HepG2 (cell line): ENCODE results near the gene PSMG3. TPM values are rescaled to one million over a fixed set of nuclear protein-coding genes. Genes with fewer than 3 reads are reported as not detected.

Experiments used
- ARHGAP35 ChIP-seq: sonication (generic); formaldehyde crosslinking; IDR thresholded peaks from 2 replicates; pipeline ENCODE4 v1.9.0; 2022; ENCODE audit warnings: mild to moderate bottlenecking, inconsistent platforms, moderate library complexity, missing genetic modification reagents, borderline replicate concordance
- BRD4 ChIP-seq: sonication (generic); formaldehyde crosslinking; IDR thresholded peaks from 2 replicates; pipeline ENCODE4 v1.4.0; 2020; ENCODE audit warnings: missing genetic modification reagents
- GATAD1 ChIP-seq: IDR thresholded peaks from 2 replicates; pipeline ENCODE4 v1.6.1; 2016; ENCODE audit warnings: missing genetic modification reagents, missing compliant biosample characterization
- HMGXB3 ChIP-seq: sonication (generic); formaldehyde crosslinking; IDR thresholded peaks from 2 replicates; pipeline ENCODE4 v1.4.0; 2020; ENCODE audit warnings: missing genetic modification reagents, borderline replicate concordance
- HOXA3 ChIP-seq: sonication (generic); formaldehyde crosslinking; IDR thresholded peaks from 2 replicates; pipeline ENCODE4 v1.5.0; 2020; ENCODE audit warnings: missing genetic modification reagents
- KMT2B ChIP-seq: IDR thresholded peaks from 2 replicates; pipeline ENCODE4 v1.6.1; 2016; ENCODE audit warnings: missing genetic modification reagents, missing compliant biosample characterization
- MEF2D ChIP-seq: sonication (generic); formaldehyde crosslinking; IDR thresholded peaks from 2 replicates; pipeline ENCODE4 v1.5.1; 2020; ENCODE audit warnings: mild to moderate bottlenecking, missing genetic modification reagents
- NFE2 ChIP-seq: sonication (generic); formaldehyde crosslinking; IDR thresholded peaks from 2 replicates; pipeline ENCODE4 v1.4.0; 2020; ENCODE audit warnings: missing genetic modification reagents
- SNRNP70 ChIP-seq: fragments of 200-400 bp; formaldehyde crosslinking; IDR thresholded peaks from 2 replicates; pipeline ENCODE4 v1.6.1; 2017; ENCODE audit warnings: mild to moderate bottlenecking, low read depth, low read length, moderate library complexity
- SYNCRIP ChIP-seq: fragments of 200-400 bp; formaldehyde crosslinking; IDR thresholded peaks from 2 replicates; pipeline ENCODE4 v1.6.1; 2018; ENCODE audit warnings: mild to moderate bottlenecking, low read depth, low read length; ENCODE audit not compliant: insufficient read depth
- ZBTB20 ChIP-seq: sonication (generic); formaldehyde crosslinking; IDR thresholded peaks from 2 replicates; pipeline ENCODE4 v1.8.1; 2023; ENCODE audit warnings: missing genetic modification reagents, low read depth, mild to moderate bottlenecking, borderline replicate concordance
- ZNF224 ChIP-seq: sonication (generic); formaldehyde crosslinking; IDR thresholded peaks from 2 replicates; pipeline ENCODE4 v1.5.0; 2020; ENCODE audit warnings: mild to moderate bottlenecking, missing genetic modification reagents
- ZNF318 ChIP-seq: sonication (generic); formaldehyde crosslinking; IDR thresholded peaks from 2 replicates; pipeline ENCODE4 v1.4.0; 2020; ENCODE audit warnings: mild to moderate bottlenecking, missing genetic modification reagents
- ZNF724P ChIP-seq: sonication (generic); formaldehyde crosslinking; IDR thresholded peaks from 2 replicates; pipeline ENCODE4 v1.8.0; 2022; ENCODE audit warnings: missing genetic modification reagents, borderline replicate concordance
- ZNF776 ChIP-seq: sonication (generic); formaldehyde crosslinking; IDR thresholded peaks from 2 replicates; pipeline ENCODE4 v1.4.0; 2020; ENCODE audit warnings: mild to moderate bottlenecking, missing genetic modification reagents
- ZNF790 ChIP-seq: sonication (generic); formaldehyde crosslinking; IDR thresholded peaks from 2 replicates; pipeline ENCODE4 v1.8.0; 2022; ENCODE audit warnings: missing genetic modification reagents, mild to moderate bottlenecking, borderline replicate concordance
- polyA plus RNA-seq, 8 experiments: library from polyadenylated mRNA; depleted of rRNA in 3 of 8; stranded (reverse) in 7 of 8; unstranded in 1 of 8; fragments of >200 nt; fragmentation: Illumina TruSeq in 4 of 8; extraction: Trizol in 4 of 8; gene quantifications; 2 replicates each; pipeline versions ENCODE4 v1.2.1 to v1.2.3, GENCODE V29; 2011 to 2016; ENCODE audit warnings: low read depth in 4 of 8, missing spikeins in 1 of 8, mixed read lengths in 1 of 8; ENCODE audit not compliant: insufficient read depth in 1 of 8
- total RNA-seq, 5 experiments: library from RNA; depleted of rRNA; stranded (reverse); fragments of >200 nt; fragmentation: Illumina TruSeq; extraction: Trizol; gene quantifications; 2 replicates each; pipeline ENCODE4 v1.2.3, GENCODE V29; 2016; ENCODE audit warnings: low read depth in 1 of 5

PSMG3 gene
- total and polyA plus RNA-seq, 2 of the 13 experiments (the other 11 are each of a cell fraction or from before 2014, with no cell fraction given), result 29.6 to 48.4 TPM

GRCh38 chr7:1555813-1556543 is 13.9 kb downstream of the PSMG3 start, which contains the start of gene TMEM184A (continued):
- peak; percentile 63; the same call in 1 of the 2 replicates for TF ChIP-seq ZNF724P
- no peak for TF ChIP-seq ZNF224
- TF ChIP-seq MEF2D, result 0 out of 2 replicates have a peak, but pooled peaks have one; percentile 19
- TF ChIP-seq HOXA3 (CRISPR knock-in tag), result peak; percentile 84
- no peak for TF ChIP-seq SNRNP70
- TF ChIP-seq BRD4 (CRISPR knock-in tag), result peak; percentile 95; the same call in 1 of the 2 replicates
- TF ChIP-seq GATAD1, result peak; percentile 67
- peak; percentile 78; the same call in 1 of the 2 replicates for TF ChIP-seq ARHGAP35
- peak; percentile 63; the same call in 1 of the 2 replicates for TF ChIP-seq HMGXB3 (CRISPR knock-in tag)
- no peak for TF ChIP-seq ZBTB20 (CRISPR knock-in tag)
- no peak for TF ChIP-seq ZNF318 (CRISPR knock-in tag)
- TF ChIP-seq NFE2 (CRISPR knock-in tag), result no peak
- peak; percentile 85 for TF ChIP-seq ZNF776 (CRISPR knock-in tag)
- no peak for TF ChIP-seq SYNCRIP
- TF ChIP-seq ZNF790 (CRISPR knock-in tag), result peak; percentile 51; the same call in 1 of the 2 replicates
- TF ChIP-seq KMT2B, result peak; percentile 21; the same call in 1 of the 2 replicates
